HG03571 (cell line): ENCODE results near the gene FAM180A.
"Not testable (repeated sequence)": the region's sequence is repeated elsewhere in the genome, so short reads cannot be mapped to it uniquely, and the experiment has no call there.

Experiments
- ATAC-seq: cut with Tn5 transposase; IDR thresholded peaks from one replicate; pipeline ENCODE4 v1.9.1; 2021; ENCODE audit not compliant: unreplicated experiment

The FAM180A gene

DNA sequence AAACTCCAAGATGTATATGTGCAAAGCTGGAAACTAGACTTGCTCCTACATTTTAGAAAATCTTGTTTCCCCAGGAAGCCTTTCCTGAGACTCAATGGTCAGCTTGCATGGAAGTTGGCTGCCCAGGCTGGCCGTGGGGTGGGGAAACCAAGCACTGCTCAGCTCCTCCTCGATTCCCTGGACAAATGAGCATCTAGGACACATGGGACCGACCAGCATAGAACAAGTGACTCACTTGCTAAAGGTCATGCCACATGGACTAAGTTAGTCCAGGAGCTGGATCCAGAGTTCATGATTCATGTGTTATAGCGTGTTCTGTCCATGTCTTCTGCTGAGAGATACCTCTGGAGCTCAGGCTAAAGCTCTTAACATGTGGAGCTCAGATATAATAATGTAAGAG is 6.2 kb downstream of the FAM180A start:
- no peak for ATAC-seq

DNA sequence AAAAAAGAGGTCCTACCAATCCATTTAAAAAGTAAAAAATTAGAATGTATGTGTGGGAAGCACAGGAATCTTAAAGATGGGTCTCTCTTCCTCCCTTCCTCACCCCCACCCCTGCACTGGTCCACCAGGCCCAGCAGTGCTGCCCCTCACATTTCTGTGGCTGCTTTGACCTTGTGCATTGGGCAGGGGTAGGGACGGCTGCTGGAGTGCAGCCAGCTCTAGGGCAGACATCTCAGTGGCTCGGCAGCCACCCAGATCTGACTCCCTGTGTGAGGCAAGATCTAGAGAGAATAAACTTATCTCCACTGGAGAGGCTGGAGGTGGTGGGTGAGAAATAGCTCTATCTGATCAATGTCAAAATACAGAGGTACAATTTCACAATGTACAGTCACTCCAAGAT is 6.7 kb downstream of the FAM180A start:
- ATAC-seq, result no peak

DNA sequence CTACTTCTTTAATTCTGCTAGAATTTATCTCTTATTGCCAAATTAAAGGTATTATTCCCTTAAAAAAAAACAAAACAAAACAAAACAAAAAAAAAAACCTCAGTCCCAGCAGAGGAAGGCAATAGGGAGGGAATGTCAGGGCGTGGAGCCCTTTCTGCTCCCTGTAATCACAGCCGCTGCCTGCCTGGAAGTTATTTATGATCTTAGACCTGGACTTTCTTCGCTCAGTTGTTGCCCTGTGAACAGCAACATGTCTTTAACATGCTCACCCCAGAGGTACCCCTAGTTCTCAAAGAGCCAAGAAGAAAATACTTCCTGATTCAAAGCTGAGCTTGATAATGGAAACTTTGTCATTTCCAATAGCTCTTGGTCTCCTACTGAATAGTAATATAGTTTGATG is 7.7 kb downstream of the FAM180A start:
- no peak for ATAC-seq

DNA sequence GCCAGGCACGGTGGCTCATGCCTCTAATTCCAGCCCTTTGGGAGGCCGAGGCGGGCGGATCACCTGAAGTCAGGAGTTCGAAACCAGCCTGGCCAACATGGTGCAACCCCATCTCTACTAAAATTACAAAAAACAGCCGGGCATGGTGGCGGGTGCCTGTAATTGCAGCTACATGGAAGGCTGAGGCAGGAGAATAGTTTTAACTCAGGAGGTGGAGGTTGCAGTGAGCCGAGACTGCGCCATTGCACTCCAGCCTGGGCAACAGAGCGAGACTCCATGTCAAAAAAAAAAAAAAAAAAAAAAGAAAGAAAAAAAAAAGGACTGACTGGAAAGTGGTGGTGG is 11.3 kb downstream of the FAM180A start:
- ATAC-seq, result not testable (repeated sequence)

DNA sequence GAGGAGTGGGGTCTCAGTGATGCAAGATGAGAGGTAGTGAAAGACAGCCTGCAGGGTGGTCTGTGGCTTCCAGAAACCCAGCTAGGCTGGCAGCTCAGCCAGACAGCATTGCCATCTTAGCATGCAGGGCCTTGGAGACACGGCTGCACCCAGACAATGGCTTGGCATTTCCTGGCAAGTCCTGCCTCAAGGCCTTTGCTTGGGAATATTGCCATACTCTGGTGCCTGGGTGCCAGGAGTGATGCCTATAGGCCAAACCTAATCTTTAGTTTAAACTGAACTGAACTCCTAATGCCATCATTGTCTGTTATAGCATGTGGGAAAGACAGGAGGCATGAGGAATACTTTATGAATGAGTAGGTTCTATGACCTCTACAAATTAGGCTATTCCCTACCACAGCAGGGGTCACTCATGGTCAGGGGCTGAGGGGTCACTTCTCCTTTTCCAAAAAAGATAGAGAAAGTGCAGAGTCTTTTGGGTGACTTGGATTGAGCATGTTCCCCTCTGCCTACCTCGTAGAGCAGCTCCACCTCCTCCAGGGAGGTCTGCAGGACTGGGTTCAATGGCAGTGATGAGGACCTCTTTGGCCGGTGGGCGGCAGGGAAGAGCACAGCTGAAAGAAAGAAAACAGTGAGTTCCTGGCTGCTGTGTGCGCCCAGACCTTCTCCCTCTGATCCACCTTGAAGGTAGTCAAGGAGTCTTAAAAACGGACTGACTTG is 11.9 kb downstream of the FAM180A start:
- no peak for ATAC-seq

DNA sequence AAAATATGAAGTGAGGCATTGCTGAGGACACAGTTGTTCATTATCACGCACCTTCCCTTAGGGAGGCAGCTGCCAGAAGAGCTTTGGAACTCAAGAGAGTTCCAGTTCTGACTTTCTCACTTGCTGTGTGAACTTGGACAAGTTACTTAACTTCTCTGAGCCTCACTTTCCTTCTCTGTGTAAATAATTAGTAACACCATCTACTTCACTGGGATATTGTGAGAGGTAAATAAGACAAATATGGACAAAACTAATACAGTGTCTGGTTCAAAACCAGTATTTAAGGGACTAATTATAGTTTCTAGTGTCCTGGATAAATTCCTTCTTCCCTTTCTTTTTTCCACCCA is 14.3 kb downstream of the FAM180A start:
- ATAC-seq, result no peak

DNA sequence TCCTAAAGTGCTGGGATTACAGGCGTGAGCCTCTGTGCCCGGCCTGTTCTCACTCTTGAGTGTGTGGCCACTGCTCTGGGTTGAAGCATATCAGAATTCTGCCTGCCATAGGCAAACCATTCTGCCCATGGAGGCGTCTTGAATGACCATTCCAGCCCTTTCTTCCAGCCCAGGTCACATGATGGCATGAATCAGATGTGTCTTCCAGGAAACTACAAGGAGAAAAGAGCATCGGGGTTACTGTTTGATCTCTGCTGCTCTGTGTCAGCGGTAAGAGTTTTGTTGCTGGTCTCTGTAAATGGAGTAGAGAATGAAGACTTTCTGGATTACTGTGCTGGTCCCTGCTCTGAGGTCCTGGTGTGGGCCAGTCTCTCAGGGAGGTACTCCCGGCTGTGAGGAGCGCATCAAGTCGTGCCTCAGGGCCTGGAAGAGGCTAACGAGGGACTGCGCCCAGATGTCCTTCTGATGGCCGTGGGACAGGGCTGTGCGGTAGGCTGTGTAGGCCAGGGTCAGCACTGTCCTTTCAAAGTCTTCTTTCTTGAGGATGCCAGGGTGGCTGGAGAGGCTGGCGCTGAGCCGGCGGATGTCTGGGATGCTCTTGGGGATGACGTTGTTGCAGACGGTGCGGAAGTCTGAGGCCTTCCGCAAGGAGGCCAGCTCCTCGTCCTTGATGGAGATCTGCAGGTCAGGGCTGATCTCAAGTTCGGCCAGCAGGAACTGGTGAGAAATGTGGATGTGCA is 14.8 kb downstream of the FAM180A start:
- no peak for ATAC-seq

DNA sequence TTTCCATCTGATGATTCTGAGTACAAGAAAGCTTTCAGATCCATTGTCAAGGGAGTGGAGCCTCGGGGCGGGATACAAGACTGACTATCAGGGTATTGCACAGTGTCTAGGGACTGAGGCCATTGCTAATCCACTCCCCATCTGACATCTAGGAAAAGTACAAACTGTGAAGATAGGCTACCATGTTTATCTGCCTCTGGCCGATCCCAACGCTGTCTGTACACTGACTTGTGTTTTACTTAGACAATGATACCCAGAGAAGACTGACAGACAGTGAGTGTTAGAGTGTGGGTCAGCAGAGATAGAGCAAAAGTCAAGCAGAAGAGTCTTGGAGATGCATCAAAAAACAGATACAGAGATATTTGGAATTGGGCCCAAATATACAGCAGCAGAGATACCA is 17.5 kb downstream of the FAM180A start:
- ATAC-seq, result no peak

DNA sequence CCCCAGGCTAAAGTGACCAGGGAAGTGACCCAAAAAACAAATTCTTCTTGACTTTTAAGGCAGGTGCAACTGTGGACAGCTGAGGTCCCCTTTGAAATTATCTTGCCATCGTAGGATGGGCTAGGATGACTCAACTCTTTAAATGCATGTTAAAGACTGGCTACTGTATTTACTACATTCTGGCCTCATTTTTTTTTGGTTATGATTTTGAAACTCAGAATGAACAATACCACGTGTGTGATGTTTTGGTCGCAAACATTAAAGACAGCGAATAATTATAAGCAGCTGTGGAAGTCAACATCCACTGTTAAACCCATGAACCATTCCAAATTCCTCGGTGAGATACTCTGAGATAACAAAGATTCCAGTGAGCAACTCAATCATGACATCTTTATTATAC is 19.4 kb downstream of the FAM180A start:
- ATAC-seq, result no peak

DNA sequence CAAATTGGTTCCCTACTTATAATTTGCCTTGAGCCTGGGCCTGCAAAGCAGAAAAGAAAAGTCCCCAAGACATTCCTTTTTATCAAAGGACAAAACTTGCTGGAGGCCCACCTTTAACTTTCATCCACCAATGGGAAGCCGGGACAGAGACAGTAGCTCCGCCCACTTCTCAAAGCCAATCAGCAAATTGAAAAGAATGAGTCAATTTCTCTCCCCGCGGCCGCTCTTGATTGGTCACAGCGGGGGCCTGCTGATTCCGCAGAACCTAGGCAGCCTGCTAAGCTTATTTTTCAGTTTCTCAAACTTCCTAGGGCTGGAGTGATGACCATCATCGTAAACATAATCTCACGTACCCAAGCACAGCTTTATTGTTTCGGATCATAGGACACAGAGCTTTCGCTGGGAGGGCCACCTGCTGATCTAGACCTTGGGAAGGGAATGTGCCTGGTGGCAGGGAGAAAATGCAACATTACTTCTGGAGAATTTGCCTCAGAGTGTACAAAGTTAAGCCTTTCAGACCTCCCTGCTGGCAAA is 20.4 kb downstream of the FAM180A start, which contains the start of gene SLC13A4:
SLC13A4 (minus strand) TSS at position 51 of the 534 bp plus-strand sequence. CDS start 690 bp downstream, outside the sequence.
- ATAC-seq, result no peak

DNA sequence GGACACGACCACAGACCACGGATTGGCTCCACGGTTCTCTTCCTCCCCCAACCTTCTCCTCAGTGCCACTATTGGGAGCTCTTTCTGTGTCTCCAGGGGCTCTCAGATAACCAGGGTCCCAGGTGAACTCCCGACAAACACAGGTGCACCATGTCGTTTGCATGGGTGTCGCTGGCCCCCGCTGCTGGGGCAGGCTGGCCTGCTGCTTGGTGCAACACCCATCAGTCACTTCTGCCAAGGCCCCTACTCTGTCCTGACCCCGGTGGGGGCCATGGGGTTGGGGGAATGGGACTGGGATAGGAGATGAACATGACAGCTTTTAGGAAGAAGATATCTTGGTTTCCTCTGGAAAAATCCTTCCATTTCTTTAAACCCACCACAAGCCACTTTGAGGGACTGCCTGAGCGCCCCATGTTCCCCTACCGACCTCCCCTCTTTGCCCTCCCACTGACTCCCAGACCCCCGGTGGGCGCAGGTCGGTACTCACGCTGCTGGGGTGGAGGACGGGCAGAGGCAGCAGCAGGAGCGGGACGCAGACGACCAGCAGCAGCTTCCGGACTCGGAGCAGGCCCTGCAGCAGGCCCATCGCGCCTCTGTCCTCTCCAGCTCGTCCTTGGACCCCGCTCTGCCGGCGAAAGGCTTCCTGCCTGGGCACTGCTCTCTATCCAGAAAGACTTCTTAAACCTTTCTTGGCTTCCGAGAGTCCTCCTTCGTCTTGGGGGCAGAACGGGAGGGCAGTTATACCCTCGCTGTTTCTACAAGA is 21.5 kb downstream of the FAM180A start:
- ATAC-seq, result no peak

DNA sequence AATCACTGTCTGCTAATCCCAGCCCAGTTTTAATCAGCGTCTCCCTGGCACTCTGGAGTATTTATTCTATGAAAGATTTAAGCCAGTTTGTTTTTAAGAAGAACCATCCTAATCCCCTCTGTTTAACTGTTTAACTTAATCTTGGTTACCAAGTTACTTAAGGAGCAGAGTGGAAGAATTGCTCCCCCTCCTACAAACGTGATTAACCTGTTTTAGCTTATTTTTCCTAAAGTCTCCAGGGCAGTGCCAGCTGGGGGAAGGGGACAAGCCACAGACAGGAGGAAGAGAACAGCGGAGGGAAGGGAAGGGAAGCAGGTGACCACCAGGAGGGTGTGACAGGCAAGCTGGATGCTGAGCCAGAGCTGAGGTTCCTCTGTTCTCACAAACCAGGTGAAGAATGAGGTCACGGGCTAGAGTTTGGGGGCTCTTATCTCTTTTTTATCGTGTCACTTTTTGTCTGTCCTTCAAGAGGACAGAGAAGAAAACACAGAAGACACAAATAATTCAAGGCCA is 22.3 kb downstream of the FAM180A start:
- no peak for ATAC-seq

DNA sequence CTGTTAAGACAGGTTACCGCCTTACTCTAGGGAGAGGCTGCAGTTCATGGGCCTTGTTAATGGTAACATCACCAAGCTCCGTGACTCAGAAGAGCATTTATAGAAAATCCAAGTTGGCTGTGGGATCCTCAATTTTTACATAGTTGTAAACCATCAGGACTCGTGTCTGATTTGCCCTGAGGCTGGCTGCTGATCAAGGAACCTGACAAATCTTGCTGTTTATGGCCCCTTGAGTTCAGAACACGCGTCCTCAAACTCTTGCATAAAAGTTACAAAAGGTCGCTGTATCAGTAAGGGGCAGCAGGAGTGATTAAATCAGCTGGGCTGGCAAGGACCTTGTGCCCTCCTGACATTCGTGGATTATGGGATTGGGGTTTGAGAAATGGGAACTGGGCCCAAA is 25.2 kb downstream of the FAM180A start:
- ATAC-seq, result no peak

DNA sequence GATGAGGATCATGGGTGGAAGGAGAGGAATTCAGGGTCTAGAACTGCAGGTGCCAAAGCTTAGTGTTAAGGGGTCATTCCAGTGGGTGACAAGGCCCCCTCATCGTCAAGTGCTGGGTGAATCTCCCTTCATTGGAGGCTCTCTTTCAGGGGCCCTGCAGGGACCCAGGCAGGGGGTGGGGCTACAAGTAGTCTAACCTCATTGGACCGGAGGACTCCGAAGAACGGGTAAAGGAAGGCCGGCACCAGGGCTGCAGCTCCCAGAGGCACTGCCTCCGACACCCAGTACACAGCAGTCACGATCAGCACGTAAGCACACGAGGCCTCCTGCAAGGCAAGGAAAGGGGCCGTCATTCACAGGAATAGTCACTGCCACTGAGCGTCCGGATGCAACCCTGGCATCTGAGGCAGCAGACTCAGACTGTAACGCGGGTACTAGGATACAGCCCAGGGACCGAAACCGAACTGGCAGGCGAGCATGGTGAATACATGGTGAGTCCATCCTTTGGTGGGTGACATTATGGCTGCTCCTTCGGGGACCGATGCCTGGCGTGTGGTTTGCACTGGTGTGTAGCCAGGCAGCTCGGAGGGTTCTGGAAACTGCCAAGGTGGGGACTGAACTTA is 27.3 kb downstream of the FAM180A start:
- ATAC-seq, result no peak

DNA sequence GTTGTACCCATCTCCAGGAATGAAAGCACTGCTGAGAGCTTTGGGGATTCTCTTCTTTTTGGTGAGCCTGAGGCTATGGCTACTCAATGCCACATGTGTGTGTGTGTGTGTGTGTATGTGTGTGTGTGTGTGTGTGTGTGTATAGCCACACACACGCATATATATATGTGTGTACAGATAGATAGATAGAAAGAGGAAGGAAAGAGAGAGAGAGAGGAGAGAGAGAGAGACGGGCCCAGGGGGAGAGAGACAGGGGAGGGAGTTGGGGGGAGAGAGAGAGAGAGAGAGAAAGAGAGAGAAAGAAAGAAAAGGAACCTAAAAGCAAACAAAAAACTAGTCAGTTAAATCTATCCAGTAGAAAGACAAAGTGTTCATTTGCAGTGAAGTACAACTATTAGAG is 28.9 kb downstream of the FAM180A start:
- no peak for ATAC-seq

DNA sequence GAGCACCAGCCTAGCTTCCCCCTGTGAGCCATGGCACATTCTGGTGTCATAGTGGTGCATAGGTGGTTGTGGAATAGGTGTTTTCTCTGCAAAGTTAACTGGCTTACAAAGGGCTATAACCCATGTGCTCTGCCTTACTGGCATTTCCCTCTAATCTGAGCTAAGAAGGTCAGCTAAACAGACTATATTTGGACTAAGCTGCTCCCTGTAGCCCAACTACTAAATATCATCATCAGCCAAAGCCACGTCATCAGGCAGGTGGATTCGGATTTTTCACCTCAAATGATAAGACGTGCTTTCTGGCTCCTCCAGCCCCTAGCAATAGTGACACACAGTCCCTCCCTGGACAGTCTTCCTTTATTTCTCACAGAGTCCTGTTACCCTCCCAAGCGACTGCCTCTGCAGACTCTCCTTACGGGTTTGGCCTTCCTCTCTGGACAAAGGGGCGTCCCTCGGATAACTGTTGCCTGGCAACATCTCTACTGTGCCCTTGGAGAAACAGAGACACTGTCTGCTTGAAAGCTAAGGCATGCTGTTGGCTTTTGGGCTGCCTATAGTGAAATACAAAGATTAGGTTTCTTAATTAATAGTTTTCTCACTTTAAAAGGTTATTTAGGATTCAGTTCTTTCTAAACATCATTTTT is 29.7 kb downstream of the FAM180A start:
- ATAC-seq, result no peak

DNA sequence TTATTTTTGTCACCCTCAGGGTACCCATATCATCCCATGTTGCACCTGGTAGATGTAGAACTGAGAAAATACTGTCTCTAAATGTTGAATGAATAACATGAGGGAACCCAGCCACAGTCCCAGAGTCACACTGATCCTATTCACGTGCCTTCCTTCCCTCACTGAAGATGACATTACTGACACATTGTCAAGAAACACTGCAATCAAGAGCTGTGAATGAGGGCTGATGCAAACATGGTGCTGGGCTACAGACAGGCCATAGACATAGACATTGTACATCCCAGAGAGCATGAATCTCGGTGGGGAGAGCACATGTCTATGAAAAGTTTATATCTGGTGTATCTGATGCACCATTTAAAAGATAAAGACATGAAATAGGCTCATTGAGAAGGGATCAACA is 30.4 kb downstream of the FAM180A start:
- no peak for ATAC-seq

DNA sequence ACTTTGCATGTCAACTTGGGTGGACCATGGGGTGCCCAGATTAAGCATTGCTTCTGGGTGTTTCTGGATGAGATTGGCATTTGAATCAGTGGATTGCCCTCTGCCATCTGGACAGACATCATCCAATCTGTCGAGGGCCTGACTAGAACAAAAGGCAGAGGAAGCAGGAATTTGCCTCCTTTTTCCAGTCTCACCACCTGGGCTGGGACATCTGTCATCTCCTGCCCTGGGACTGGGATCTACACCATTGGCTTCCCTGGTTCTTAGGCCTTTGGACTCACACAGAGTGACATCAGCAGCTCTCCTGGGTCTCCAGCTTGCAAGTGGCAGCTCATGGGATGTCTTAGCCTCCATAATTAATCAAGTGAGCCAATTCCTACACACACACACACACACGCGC is 30.9 kb downstream of the FAM180A start:
- ATAC-seq, result no peak

DNA sequence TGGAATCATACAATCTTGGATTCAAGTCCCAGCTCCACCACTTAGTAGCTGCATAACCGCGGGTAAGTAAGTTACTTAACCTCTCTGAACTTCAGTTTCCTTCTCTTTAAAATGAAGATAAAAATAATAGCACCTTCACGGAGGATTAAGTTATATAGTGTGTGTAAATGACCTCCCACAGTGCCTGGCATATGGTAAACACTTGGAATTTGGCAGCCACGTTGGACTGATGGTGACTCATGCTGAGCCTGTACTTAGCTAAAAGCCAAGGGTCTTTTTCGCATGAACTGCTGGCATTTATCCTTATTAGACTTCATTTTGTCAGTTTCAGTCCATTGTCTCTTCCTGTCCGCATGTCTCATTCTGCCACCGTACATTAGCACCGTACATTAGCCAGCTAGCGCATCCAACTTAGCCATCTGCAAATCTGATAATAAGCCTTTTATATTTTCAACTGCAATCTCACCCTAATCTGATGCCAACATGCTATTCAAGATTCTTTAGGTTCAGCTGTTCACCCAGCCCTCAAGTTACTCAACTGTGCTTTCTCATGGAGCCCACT is 31.9 kb downstream of the FAM180A start:
- ATAC-seq, result no peak

DNA sequence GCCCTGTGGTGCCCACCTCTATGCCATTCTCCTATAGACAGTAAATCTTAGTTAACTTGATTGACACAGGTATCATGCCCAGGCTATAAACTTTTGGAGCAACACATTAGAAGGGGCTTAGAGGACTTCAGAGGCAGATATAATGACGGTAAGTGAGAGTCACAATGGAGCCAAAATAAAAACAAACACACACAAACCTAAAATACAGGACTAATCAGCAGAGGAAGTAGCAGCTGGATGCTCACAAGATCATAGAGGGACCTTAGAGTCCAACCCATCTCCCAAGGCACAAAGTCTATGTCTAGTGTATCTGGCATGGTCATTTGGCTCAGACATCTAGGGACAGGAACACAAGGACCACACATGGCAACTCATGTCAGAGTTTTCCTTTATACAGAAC is 32.9 kb downstream of the FAM180A start:
- ATAC-seq, result no peak
